ENCODE data around the gene ATP5PB. TPM values are rescaled to one million over a fixed set of nuclear protein-coding genes. Genes with fewer than 3 reads are reported as not detected.

Gene ATP5PB
- total RNA-seq, 4 donors from 2014 or later = 135 to 159 (median 142) TPM

DNA sequence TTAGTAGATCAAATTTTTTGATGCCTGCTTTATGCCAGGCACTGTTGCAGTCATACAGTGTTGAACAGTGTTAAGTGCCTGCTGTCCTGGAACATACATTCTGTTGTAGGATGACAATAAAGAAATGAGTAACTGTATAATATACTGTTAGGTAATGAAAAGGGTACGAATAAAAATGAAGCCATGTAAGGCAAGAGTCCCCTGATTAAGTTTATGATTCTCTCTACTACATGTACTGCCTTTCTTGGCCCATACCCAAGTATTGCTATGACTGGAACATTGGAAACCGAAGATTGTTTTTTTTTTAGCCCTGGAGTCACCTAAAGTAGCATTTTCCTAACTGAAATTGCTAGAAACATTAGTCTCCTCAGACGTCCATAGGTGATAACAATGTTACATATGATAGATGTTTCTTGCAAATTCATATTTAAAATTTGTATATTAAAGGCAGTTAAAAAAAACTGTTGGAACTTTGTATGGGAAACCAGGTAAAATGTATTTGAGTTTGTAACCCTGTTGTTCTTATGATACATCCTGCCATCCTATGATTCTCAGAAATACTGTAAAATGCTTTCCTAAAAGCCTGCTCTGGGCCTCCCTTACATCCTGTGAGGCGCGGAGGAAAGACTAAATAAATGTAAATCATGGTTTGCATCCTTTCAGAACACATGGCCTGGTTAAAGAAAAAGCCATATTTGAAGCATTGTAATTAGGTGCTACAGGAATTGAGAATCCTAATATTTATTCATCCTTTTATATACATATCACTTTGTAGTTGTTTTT, 5.8 kb downstream of the ATP5PB start:
- ATAC-seq (ENCODE audit: low FRiP score) (no peak), DNase-seq (ENCODE audit: low spot score) (no peak)
- TF ChIP-seq, protein P1, sequence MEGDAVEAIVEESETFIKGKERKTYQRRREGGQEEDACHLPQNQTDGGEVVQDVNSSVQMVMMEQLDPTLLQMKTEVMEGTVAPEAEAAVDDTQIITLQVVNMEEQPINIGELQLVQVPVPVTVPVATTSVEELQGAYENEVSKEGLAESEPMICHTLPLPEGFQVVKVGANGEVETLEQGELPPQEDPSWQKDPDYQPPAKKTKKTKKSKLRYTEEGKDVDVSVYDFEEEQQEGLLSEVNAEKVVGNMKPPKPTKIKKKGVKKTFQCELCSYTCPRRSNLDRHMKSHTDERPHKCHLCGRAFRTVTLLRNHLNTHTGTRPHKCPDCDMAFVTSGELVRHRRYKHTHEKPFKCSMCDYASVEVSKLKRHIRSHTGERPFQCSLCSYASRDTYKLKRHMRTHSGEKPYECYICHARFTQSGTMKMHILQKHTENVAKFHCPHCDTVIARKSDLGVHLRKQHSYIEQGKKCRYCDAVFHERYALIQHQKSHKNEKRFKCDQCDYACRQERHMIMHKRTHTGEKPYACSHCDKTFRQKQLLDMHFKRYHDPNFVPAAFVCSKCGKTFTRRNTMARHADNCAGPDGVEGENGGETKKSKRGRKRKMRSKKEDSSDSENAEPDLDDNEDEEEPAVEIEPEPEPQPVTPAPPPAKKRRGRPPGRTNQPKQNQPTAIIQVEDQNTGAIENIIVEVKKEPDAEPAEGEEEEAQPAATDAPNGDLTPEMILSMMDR (IDR thresholded peaks at IDR 0.05) = no peak

DNA sequence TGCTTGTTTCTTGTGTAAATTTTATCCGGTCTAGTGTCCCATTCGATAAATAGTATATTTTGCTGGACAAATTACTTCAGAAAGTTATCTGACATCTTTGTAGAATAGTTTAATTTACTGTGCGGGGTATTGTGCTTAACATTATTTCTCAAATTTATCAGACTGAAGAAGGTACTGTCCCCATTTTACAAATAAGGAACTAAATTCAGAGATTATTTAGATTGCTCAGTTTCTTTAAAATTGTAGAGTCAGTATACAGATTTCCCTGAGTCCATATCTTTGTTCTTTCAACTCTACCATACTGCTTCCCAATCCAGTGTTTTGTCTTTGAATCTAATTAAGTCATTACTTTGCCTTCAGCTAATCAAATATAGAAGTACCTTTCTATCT, 6.4 kb downstream of the ATP5PB start:
- no peak for ATAC-seq (ENCODE audit: low FRiP score)
- TF ChIP-seq, protein P1 (IDR thresholded peaks at IDR 0.05) = no peak
- DNase-seq (ENCODE audit: low spot score) = no peak

DNA sequence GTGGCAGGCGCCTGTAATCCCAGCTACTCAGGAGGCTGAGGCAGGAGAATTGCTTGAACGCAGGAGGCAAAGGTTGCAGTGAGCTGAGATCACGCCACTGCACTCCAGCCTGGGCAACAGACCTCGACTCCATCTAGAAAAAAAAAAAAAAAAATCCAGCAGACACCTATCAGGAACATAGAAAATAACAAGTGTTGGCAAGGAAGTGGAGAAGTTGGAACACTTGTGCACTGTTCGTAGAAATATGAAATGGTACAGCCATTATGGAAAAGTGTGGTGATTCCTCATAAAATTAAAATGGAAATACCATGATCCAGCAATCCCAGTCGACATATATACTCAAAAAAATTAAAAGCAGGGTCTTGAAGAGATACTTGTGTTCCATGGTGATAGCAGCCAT, 12.5 kb downstream of the ATP5PB start:
- DNase-seq (ENCODE audit: low spot score) (no peak), ATAC-seq (ENCODE audit: low FRiP score) (no peak)
- TF ChIP-seq, protein P1 (IDR thresholded peaks at IDR 0.05) = no peak

DNA sequence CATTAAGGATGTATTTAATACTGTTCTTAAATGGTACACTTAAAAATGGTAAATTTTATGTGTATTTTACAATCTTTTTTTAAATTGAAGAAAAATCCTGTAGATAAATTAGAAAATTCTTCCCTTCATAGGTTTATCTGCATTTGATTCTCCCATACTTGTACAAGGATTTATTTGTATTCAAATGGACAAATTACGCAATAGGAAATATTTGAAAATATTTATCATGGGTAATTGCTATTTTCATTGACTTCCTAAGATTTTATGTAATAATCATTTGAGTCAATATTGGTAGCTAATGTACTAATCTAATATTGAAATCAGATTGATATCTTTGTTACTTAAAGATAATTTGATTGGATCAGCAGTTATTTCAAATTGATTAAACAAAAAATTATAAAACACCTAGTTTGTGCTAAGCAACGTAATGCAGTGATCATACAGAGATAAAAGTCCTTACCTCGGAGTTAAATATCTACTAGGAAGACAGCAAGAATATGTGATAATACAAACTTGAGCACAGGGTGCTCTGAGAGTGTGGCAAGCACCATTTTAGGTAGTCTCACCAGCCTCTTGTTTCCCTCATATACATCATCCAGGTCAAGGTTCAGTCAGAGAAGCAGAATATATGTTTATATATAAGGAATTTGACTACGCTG, 13.2 kb downstream of the ATP5PB start:
- no peak for ATAC-seq (ENCODE audit: low FRiP score)
- DNase-seq (ENCODE audit: low spot score) = no peak
- TF ChIP-seq, protein P1 (IDR thresholded peaks at IDR 0.05) = no peak

DNA sequence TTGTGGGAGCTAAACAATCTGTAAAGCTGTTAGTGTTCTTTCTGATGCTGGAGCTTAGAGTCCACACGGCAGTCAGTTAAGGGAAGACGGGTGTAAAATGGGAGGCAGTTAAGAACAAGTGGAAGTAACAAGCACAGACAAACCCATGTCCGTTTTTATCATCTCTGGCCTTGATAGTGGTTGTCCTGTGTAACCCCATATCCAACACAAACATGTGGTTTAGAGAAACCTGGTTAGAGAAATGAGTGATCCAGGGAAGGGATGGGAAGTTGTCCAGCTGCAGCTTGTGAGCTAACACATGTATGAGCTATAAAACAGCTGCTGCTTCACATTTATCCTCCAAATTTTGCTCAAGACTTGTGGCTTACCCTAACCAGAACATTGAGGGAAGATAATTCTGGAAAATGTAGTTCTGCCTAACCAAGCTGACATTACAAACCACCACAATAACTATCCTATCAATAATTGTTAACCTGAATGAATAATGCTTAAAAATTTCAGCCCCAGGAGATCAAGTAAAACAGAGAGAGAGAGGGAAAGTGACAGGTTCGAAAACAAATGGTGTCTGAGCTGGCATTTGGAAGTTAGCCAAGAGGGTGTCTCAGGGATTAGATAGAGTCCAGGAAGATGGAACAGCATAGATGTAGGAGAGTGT, 13.9 kb downstream of the ATP5PB start:
- no peak for ATAC-seq (ENCODE audit: low FRiP score)
- DNase-seq (ENCODE audit: low spot score) = no peak
- TF ChIP-seq, protein P1 (IDR thresholded peaks at IDR 0.05) = no peak

DNA sequence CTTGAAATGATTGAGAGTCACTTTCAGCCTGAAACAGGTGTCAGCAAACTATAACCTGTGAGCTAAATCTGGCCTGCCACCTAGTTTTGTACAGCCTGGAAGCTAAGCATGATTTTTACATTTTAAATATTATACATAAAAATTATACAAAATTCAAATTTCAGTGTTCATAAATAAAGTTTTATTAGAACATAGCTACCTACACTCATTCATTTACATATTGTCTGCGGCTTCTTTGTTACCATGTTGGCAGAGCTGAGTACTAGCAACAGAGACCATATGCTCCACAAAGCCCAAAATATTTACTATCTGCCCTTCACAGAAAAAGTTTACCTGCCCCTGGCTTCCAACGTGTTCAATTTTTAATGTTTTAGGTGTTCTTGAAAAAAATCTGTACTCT, 16.5 kb downstream of the ATP5PB start:
- no peak for DNase-seq (ENCODE audit: low spot score)
- ATAC-seq (ENCODE audit: low FRiP score) = no peak

More for the DNA sequence above, 16.5 kb downstream of the ATP5PB start:
- TF ChIP-seq, protein P1 (IDR thresholded peaks at IDR 0.05) = no peak

All from omental fat pad (tissue), 4 donors.